Suppressor macrophage (primary cell): ENCODE results near the gene NMT1.

ENCODE experiments used
- DNase-seq, 4 experiments: peaks; one replicate each; pipeline ENCODE4 v3.0.0-alpha.2; 2020 to 2022

The NMT1 gene

DNA sequence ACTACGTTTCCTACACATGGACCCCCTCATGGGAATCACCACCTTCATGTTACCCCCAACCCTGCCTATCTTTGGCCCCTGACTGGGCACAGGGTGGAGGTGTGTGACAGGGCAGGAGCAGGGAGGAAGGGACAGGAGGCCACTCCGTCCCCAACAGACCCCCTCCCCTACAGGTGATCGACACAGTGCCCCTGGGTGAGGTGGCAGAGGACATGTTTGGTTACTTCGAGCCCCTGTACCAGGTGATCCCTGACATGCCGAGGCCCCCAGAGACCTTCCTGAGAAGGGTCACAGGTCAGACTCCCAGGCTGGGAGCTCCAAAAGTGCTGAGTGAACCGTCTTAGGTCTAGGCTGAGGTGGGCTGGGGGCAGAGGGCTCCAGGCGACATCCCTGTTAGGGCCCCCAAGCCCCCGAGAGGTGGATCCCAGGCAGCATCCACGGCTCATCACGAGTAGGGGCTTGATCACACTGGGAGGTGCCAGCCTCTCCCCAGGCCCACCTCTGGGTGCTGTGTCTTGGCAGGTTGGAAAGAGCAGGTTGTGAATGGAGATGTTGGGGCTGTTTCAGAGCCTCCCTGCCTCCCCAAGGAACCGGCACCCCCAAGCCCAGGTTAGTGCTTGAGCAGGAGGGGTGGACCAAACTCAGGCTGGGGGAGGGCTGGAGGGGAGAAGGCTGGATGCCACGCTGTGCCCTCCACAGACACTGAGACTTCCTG lies 75.9 kb downstream of the NMT1 start:
- DNase-seq, result no peak

DNA sequence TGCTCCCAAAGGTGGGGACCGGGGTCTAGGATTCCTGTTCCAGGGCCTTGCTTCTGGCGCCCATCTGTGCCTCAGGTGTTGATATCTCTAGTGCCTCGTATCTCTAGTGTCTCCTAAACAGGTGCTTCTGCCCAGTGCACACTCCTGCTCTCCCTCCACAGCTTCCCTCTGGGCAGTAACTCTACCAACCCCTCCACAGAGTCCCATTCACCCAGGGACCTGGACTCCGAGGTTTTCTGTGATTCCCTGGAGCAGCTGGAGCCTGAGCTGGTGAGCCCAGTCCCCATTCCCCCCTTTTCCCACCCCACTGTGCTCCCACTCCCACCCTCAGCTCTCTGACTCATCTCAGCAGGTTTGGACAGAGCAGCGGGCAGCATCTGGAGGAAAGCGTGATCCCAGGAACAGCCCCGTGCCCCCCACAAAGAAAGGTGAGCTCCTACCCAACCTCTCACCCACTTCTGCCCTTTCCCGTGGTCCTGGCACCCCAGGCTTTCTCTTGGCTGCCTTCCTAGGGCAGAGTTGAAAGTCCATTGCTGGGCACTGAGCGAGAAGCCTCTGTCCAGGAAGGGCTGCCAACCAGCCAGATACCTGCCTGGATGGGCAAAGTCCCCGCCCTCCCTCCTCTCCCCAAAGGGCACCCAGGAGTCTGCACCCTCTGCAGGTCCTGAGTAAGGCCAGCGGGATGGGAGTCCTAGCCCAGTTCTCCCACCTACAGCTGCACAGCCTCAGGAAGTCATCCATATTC lies 76.6 kb downstream of the NMT1 start:
- no peak for DNase-seq

DNA sequence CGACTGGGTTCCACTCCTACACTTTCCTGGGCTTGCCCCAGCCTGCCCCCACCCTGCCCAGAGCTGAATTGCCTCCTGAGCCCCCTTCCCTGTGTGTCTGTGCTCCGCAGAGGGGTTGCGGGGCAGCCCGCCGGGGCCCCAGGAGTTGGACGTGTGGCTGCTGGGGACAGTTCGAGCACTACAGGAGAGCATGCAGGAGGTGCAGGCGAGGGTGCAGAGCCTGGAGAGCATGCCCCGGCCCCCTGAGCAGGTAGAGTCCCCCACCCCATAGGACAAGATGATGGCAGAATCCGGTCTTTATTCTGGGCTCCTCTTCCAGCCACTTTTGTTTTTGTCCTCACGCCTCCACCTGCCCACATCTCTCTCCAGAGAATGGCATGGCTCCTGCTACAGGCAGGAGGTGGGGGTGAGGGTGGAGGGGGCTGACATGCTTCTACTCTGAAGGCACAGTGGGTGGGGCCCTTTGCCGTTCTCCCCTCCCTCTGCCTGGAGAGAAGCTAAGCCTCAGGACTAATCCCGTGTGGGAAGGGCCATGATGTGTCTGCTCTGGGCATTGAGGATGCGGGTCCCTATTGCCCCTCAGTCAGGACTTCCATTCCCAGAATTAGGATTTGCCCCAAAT lies 77.9 kb downstream of the NMT1 start:
- no peak for DNase-seq

DNA sequence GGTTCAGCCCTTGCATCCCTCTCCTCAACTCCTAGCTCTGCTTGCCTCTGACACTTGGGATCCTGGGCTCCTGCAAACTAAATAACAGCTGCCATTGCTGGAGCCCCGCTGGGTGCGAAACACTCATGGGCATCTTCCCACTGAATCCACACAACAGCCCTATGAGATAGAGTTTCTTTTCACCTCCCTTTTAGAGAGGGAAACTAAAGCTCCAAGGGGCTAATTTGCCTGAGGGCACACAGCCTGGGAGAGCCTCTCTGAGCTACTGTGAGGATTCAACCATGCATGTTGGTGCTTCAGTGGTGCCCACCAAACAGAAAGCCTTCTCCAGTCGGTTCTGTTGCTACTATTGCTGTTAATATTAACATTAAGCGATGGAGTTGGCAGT lies 78.4 kb downstream of the NMT1 start:
- DNase-seq, result no peak

DNA sequence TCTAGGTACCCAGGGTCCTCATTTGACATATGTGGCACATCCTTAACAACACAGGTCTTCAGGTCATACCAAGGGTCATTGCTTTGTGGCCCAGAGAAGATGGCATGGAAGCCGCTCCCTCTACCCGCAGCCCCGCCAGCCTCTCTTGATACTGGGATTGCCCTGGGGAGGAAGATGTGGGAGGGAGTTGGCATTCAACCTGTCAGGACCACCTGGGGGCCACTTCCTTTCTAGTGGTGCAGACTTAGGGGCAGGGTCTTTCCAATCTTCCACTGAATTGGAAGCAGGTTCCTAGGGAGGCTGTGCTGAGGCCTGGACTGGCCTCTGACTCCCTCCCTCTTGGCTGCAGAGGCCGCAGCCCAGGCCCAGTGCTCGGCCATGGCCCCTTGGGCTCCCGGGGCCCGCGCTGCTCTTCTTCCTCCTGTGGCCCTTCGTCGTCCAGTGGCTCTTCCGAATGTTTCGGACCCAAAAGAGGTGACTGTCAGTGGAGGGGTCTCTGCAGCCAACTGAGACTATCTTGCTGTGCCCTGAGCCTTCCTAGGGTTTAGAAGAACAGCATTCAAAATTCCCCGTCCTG lies 82.1 kb downstream of the NMT1 start:
- DNase-seq, result no peak

DNA sequence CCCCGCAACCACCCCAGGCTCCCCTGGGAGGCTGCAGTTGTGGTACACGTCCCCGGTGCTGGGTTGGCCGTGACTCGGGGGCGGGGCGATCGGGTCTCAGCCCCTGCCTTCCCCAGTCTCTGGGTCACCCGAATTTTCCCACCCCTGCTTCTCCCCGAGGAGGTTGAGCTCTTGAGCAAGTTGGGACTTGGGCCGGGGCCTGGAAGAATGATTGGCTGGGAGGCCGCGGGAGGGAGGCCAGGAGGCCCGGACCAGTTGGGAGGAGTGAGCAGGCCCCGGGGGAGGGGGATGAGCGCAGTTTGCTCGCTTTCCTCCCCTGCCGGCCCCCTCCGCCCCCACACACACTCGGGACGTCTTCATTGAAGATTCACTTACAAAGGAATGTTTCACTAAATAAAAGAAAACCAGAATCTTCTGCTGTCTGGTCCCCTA lies 82.7 kb downstream of the NMT1 start:
- DNase-seq, result peak in 3 of 4 experiments; percentile 32 to 53 (median 44)

DNA sequence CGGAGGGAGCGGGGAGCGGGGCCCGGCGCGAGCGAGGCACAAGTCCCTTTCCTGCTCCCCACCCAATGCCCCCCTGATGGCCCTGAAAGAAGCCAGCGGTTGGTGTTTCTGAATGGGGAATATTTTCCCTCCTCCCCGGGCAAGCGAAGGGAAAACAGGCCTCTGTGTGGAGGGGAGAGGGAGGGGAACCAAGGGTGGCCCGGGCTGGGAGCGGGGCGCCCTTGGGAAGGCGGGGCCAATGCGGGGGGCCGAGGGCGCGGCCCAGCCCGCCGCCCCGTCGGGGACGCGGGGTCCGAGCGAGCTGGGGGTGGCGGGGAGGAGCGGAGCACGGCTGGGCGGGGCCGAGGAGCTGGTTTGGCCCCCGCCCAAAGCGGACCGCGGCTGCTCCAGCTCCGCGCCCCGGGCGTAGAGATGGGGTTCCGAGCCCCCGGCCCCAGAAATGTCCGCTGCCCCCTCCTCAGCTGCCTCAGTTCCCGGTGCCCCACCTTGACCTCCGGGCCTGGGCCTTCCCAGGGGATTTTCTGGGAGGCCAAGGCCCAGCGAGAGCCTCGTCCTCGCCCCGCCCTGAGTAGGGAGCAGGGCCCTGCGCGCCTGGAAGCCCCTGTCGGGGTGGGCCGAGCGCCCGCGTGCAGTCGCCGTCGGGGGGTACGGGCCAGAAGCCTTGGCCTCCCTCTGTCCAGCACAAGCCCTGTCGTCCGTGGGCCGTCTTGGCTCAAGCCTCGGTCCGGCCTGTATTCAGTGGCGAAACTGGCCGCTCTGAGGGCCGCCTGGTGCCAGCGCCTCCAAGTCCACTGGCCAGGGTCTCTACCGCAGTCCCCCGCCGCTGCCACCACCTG lies 83.3 kb downstream of the NMT1 start:
- DNase-seq, result peak in 2 of 4 experiments; percentile 33 to 45

DNA sequence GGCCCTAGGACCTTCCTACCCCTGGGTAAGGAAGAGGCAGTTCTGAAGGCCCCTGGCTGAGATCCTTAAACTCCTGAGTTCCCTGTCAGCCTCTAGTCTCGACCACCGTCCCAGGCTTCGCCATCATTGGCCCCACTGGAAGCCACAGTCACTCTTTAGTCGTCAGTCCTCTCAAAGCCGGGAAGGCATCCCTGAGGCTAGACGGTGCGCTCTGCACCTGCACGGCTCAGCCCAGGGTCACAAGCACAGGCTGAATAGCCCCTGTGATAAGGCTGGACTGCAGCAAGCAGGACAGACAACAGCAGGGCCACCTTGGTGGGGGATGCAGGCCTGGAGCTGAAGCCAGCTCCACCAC lies 83.9 kb downstream of the NMT1 start:
- no peak for DNase-seq

DNA sequence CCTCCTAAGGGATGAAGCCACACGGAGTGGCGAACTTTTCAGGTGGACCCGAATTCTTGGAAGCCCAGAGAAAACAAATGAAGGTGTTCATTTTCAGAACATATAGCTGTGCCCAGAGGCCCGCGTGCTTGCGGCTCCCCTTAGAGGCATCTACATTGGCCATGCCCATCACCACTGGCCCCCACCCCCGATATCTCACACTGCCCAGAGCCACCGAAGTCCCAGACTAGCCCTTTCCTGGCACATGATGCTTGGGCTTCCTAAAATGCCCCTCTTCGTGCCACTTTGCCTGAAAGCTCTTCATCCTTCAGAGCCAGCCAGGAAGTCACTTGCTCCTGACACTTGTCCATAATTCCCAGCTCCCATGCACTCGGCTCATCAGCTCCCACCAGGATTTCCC lies 85.0 kb downstream of the NMT1 start:
- no peak for DNase-seq

DNA sequence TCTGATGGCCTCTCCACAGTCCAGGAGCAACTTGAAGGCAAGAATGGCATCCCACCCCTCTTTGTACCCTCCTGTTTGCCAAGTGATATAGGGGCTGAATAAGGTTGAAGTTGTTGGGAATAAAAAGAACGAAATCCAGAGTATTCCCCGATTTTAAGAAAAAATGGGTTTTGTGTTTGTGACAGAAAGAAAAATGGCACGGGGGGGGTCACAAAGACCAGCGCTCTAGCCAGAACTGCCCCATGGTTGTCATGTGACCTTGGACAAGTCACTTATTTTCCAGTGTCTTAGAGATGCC lies 85.4 kb downstream of the NMT1 start:
- DNase-seq, result no peak

DNA sequence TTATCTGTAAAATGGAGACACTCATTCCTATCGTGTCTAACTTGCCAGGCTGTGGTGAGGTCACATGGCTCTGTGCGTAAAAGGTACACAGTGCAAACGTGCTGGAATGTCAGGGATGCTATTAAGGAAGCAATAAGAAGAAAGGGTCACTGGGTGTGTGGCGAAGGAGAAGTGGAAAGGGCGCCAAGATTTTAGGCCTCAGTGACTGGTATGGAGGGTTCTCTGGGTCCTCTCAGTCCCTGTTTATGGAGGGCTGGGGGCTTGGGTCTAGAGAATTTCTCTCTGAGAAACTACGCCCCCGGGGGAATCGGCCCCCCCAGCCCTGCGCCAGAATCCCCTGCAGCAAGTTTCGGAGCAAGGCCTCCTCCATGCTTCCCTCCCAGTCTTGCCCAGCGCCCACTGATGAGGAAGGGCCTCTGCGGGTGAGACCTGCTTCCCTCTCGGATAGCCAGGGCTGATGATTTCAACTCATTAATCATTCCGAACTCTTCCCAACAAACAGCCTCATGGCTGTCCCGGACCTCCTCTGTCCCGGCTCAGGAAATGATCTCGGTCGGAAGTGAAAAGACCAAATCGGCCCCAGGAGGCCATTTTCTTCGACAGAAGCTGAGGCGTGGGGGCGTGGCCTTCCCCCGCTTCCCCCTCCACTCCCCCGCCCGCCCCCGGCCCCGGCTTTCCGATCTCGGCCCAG lies 85.9 kb downstream of the NMT1 start:
- peak; percentile 65 to 83 (median 74) for DNase-seq

DNA sequence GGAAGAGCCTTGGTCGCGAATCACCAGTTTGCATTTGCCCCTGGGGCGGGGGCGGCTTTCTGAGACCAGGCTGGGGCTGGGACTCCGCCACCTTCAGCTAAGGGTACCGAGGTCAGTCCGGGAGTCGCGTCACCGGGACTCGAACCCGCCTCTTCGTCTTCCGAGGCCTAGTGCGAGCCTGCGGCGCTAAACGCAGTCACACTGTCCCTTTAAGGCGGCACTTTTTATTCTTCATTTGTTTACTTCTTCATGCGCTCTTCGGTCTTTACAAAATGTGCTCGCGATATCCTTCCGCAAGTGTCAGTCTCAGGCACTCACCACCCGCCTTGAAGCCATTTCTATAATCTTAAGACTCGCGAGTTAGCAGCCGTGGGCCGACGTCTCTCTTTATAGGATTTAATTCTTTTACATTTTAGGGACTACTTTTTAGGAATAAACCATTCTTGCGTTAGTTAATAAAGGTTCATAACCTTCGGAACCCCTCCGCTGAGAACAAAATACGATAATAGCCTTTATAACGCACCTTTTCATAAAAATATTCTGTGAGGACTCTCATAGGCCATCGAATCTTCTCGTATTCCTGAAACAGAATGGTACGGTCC lies 86.6 kb downstream of the NMT1 start:
- peak; percentile 86 to 94 (median 91) for DNase-seq

DNA sequence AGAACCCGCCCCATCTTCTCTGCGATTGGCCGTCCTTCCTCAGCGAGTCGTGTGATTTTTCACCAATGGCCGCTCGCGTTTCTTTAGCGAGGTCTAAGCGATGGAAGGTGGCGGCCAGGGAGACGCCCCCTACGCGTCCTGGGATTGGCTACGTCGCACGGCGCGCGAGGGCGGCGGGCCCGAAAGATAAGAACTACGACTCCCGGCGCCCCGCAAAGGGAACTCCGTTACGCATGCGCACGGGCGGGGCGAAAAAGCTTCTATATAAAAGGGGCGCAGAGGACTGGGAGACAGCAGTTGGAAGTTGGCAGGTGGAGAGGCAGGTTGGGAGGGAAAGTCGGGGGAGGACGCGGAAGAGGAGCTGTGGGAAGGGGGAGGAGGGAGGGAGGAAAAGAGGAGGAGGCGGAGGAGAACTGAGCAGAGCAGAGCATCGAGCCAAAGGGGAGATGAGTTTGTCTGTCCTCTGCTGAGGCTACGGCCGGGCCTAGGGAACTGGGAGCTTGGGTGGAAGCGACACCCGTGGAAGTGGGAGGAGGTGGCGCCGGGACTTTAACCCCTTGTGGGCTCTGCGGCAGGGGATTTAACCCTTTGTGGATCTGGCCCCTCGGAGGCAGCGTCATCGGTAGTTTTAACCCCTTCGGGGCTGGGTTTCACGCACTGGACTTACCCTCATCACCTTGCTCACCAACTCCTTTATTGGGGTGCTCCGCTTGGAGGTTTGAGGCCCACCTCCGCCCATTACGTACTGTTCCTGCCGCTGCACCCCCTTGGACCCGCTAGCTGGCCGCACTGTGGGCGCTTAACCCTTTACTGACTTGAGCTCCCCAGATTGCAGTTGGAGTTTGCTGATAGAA lies 87.3 kb downstream of the NMT1 start, which contains the start of gene HEXIM1:
Gene HEXIM1, plus strand, starts transcription at position 293 of the 854 bp plus-strand sequence. CDS start 716 bp downstream, outside the sequence.
- DNase-seq, result peak; percentile 100

DNA sequence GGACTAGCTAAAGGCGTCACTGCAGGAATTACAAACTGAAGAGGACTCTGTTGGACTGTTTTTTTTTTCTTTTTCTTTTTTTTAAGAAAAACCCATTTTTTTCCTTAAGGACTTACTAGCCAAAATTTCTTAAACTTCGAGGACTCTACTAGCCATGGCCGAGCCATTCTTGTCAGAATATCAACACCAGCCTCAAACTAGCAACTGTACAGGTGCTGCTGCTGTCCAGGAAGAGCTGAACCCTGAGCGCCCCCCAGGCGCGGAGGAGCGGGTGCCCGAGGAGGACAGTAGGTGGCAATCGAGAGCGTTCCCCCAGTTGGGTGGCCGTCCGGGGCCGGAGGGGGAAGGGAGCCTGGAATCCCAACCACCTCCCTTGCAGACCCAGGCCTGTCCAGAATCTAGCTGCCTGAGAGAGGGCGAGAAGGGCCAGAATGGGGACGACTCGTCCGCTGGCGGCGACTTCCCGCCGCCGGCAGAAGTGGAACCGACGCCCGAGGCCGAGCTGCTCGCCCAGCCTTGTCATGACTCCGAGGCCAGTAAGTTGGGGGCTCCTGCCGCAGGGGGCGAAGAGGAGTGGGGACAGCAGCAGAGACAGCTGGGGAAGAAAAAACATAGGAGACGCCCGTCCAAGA lies 88.0 kb downstream of the NMT1 start:
- DNase-seq, result peak; percentile 69 to 90 (median 80)

DNA sequence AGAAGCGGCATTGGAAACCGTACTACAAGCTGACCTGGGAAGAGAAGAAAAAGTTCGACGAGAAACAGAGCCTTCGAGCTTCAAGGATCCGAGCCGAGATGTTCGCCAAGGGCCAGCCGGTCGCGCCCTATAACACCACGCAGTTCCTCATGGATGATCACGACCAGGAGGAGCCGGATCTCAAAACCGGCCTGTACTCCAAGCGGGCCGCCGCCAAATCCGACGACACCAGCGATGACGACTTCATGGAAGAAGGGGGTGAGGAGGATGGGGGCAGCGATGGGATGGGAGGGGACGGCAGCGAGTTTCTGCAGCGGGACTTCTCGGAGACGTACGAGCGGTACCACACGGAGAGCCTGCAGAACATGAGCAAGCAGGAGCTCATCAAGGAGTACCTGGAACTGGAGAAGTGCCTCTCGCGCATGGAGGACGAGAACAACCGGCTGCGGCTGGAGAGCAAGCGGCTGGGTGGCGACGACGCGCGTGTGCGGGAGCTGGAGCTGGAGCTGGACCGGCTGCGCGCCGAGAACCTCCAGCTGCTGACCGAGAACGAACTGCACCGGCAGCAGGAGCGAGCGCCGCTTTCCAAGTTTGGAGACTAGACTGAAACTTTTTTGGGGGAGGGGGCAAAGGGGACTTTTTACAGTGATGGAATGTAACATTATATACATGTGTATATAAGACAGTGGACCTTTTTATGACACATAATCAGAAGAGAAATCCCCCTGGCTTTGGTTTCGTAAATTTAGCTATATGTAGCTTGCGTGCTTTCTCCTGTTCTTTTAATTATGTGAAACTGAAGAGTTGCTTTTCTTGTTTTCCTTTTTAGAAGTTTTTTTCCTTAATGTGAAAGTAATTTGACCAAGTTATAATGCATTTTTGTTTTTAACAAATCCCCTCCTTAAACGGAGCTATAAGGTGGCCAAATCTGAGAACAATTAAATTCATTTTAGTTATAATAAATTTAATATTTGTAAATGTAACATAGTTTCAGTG lies 88.8 kb downstream of the NMT1 start:
- peak; percentile 54 to 76 (median 66) for DNase-seq

DNA sequence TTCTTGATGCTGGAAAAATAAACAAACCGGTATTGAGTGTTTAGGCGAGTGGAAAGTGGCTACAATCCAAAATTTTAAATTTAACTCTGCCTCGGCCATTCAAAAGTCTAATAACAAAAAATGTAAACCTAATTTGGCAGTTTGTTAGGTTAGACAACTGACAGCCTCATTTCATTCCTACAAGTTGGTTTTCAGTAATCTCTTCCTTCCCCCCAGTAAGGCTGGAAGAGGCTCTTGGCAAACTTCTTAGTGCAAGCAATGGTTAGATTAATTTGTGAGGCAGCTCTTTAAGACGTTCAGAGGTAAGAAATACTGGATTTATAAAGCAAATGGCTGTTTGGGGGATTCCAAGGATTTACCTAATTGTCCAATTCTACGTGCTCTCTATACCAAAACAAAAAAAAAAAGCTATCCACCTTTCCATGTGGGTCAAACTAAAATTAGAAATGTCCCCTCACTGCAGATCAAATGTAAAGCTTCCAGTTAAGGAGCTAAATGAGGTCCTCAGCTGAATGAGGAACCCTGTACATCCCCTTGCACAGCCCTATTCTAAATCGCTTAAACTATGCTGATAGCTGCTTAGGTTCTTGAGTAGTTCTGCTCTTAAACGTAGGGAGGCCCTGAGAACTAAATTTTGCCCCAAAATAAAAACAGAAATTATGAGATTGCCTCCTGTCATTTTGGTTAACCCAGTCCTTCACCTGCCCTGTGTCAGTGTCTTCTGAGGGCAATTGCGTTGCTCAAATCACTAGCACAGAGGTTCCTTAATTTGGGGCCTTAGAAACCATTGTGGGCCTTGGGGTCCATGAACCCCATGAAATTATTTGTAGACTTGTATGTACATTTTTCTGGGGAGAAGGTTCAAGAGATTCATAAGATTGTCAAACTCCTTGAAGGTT lies 90.0 kb downstream of the NMT1 start:
- DNase-seq, result peak in 3 of 4 experiments; percentile 33 to 62 (median 51)

DNA sequence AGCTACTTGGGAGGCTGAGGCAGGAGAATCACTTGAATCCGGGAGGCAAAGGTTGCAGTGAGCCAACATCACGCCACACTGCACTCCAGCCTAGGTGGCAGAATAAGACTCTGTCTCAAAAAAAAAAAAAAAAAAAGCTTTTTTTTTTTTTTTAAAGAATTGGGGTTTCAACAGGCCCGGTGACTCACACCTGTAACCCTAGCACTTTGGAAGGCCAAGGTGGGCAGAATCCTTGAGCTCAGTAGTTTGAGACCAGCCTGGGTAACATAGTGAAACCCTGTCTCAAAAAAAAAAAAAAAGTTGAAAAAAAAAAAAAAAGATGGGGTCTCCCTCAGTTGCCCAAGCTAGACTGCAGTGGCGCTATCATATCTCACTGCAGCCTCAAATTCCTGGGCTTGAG lies 93.9 kb downstream of the NMT1 start:
- no peak for DNase-seq

DNA sequence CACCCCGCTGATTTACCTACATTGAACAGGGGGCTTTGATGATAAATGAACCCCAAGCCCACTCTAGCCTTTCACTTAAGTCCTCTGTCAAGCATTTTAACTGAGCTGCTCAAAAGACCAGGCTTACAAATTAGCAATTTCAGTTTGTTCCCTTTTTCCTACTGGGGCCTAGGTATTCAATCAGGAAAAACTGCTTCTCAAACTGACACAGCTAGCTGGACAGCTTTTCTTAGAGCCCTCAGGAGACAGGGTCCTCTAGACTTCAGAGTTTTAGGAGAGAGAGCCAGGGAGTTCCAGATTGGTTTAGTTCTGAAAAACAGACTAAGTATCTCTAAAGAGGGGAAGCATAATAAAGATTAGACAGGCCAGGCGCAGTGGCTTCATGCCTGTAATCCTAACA lies 94.4 kb downstream of the NMT1 start:
- DNase-seq, result no peak
